ENCODE results near the gene SMG1.
"Not testable (repeated sequence)": the region's sequence is repeated elsewhere in the genome, so short reads cannot be mapped to it uniquely, and the experiment has no call there.

The SMG1 gene

GRCh38 chr16:18925986-18926865 is at the start of gene SMG1:
Gene SMG1, minus strand, starts transcription at chr16:18926408. Its CDS starts 367 bp downstream, at chr16:18926041.
- H3K36me3 Mint-ChIP-seq (ENCODE audit: low read depth); H3K27me3 Mint-ChIP-seq (ENCODE audit: low read depth); H3K9me3 Mint-ChIP-seq: not testable (repeated sequence)
- H3K4me3 Mint-ChIP-seq: peak within 1 kb of the TSS; percentile 92 to 97 (median 96)
- peak within 1 kb of the TSS; percentile 93 to 99 (median 98) for H3K27ac Mint-ChIP-seq
- H3K4me1 Mint-ChIP-seq: peaks cover 17% of the 10 kb centered on the region

DNA sequence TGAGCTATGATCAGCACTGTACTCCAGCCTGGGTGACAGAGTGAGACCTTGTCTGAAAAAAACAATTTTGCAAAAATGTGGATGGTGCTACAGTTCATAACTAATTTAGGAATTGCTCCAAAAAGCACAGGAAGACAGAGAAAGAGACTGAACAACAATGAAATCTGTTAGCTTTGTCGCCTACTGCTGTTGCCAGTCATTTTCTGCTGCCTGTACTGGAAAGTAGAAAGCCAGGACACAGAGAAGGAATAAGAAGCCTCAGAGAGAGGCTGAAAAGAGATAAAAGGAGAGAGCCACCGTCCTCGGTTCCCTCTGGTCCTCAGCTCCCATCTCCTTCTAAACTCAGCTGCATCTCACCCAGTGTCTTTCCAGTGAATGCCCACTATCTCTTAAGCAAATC is 48.9 kb upstream of the SMG1 start:
- H3K36me3 Mint-ChIP-seq (ENCODE audit: low read depth): no peaks in the 10 kb centered on the region
- no peak overlapping the region for H3K27ac Mint-ChIP-seq
- H3K9me3 Mint-ChIP-seq: no peaks in the 10 kb centered on the region
- no peak overlapping the region for H3K4me3 Mint-ChIP-seq
- peaks cover 14% of the 10 kb centered on the region for H3K27me3 Mint-ChIP-seq (ENCODE audit: low read depth)
- H3K4me1 Mint-ChIP-seq: no peaks in the 10 kb centered on the region
- TF ChIP-seq, protein P1, sequence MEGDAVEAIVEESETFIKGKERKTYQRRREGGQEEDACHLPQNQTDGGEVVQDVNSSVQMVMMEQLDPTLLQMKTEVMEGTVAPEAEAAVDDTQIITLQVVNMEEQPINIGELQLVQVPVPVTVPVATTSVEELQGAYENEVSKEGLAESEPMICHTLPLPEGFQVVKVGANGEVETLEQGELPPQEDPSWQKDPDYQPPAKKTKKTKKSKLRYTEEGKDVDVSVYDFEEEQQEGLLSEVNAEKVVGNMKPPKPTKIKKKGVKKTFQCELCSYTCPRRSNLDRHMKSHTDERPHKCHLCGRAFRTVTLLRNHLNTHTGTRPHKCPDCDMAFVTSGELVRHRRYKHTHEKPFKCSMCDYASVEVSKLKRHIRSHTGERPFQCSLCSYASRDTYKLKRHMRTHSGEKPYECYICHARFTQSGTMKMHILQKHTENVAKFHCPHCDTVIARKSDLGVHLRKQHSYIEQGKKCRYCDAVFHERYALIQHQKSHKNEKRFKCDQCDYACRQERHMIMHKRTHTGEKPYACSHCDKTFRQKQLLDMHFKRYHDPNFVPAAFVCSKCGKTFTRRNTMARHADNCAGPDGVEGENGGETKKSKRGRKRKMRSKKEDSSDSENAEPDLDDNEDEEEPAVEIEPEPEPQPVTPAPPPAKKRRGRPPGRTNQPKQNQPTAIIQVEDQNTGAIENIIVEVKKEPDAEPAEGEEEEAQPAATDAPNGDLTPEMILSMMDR (IDR thresholded peaks at IDR 0.05; ENCODE audit: unreplicated experiment in 3 of 3): no peak

DNA sequence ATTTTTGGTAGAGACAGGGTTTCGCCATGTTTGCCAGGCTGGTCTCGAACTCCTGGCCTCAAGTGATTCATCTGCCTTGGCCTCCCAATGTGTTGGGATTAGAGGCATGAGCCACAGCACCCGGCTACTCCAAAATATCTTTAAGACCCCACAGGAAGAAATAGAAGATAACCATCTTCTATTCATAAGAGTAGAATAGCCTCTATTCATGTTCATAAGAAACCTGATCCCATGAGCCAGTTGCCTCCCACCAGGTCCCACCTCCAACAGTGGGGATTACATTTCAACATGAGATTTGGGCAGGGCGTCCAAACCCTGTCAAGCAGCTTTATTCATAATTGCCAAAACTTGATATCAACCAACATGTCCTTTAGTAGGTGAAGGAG is 43.6 kb upstream of the SMG1 start:
- no peak overlapping the region for H3K27ac Mint-ChIP-seq
- H3K4me3 Mint-ChIP-seq: no peak overlapping the region
- H3K9me3 Mint-ChIP-seq: no peaks in the 10 kb centered on the region
- TF ChIP-seq, protein P1 (IDR thresholded peaks at IDR 0.05; ENCODE audit: unreplicated experiment in 3 of 3): no peak
- H3K36me3 Mint-ChIP-seq (ENCODE audit: low read depth): no peaks in the 10 kb centered on the region
- peaks cover 8% of the 10 kb centered on the region for H3K27me3 Mint-ChIP-seq (ENCODE audit: low read depth)
- H3K4me1 Mint-ChIP-seq: peaks cover 9% of the 10 kb centered on the region

GRCh38 chr16:18969050-18969854 is 43.0 kb upstream of the SMG1 start:
- H3K27ac Mint-ChIP-seq: no peak overlapping the region
- H3K36me3 Mint-ChIP-seq (ENCODE audit: low read depth): no peaks in the 10 kb centered on the region
- TF ChIP-seq, protein P1 (IDR thresholded peaks at IDR 0.05; ENCODE audit: unreplicated experiment in 3 of 3): peak; percentile 92 to 95 (median 93)
- peaks cover 9% of the 10 kb centered on the region for H3K4me1 Mint-ChIP-seq
- peak overlapping the region; percentile 52 to 63 (median 62) for H3K4me3 Mint-ChIP-seq
- no peaks in the 10 kb centered on the region for H3K9me3 Mint-ChIP-seq
- H3K27me3 Mint-ChIP-seq (ENCODE audit: low read depth): peaks cover 8% of the 10 kb centered on the region

DNA sequence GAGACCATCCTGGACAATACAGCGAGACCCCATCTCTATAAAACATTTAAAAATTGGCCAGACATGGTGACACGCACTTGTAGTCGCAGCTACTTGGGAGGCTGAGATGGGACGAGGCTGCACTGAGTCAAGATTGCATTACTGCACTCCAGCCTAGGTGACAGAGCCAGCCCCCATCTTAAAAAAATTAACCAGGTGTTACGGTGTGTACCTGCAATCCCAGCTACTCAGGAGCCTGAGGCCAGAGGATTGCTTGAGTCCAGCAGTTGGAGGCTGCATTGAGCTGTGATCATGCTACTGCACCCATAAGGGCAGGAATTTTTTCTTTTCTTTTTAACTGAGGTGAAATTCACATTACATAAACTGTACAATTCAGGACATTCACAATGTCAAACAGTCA is 40.6 kb upstream of the SMG1 start:
- TF ChIP-seq, protein P1 (IDR thresholded peaks at IDR 0.05; ENCODE audit: unreplicated experiment in 3 of 3): no peak
- Mint-ChIP-seq H3K36me3 (ENCODE audit: low read depth) (no peaks in the 10 kb centered on the region), H3K4me3 (no peak overlapping the region), H3K27me3 (ENCODE audit: low read depth) (peaks cover 8% of the 10 kb centered on the region), H3K4me1 (peaks cover 9% of the 10 kb centered on the region), H3K27ac (no peak overlapping the region), H3K9me3 (no peaks in the 10 kb centered on the region)

DNA sequence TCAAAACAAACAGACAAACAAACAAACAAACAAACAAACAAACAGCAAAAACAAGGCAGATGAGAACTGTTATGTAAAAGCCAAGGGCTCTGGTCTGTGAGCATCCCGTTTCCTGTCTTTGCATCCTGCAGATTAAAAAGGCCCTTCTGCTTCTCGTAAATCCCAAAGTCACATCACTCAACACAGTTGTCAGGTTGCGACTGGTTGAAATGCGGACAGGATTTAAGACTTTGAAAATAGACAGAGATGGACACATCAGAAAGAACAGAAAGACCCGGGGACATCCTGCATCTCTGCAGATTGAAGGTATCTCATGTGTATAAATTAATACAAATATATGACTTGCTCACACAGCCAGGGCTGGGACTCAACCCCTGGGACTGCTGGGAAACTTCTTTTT is 39.3 kb upstream of the SMG1 start:
- TF ChIP-seq, protein P1 (IDR thresholded peaks at IDR 0.05; ENCODE audit: unreplicated experiment in 3 of 3): no peak
- H3K4me3 Mint-ChIP-seq: no peak overlapping the region

More for the DNA sequence above, 39.3 kb upstream of the SMG1 start:
- H3K27ac Mint-ChIP-seq: no peak overlapping the region
- H3K36me3 Mint-ChIP-seq (ENCODE audit: low read depth): no peaks in the 10 kb centered on the region
- H3K4me1 Mint-ChIP-seq: peaks cover 9% of the 10 kb centered on the region
- H3K9me3 Mint-ChIP-seq: no peaks in the 10 kb centered on the region
- peaks cover 12% of the 10 kb centered on the region for H3K27me3 Mint-ChIP-seq (ENCODE audit: low read depth)
